ENCODE measurements around the gene BRINP2.

The BRINP2 gene

GRCh38 chr1:177165069-177165439 is 5.7 kb upstream of the BRINP2 start:
- DNase-seq (ENCODE audit: low spot score), result no peak

GRCh38 chr1:177171536-177172123 is 872 bp downstream of the BRINP2 start:
- DNase-seq (ENCODE audit: low spot score), result no peak

- DNase-seq (ENCODE audit: low spot score), result no peak
These were observed 1.5 kb downstream of the BRINP2 start for GRCh38 chr1:177172272-177172671.

- no peak for DNase-seq (ENCODE audit: low spot score)
These were observed 2.1 kb downstream of the BRINP2 start for GRCh38 chr1:177172866-177173265.

GRCh38 chr1:177173976-177174375 is 3.2 kb downstream of the BRINP2 start:
- no peak for DNase-seq (ENCODE audit: low spot score)

- DNase-seq (ENCODE audit: low spot score), result no peak
These were observed 4.3 kb downstream of the BRINP2 start for GRCh38 chr1:177174921-177175634.

- DNase-seq (ENCODE audit: low spot score), result no peak
These were observed 10.5 kb downstream of the BRINP2 start for GRCh38 chr1:177181280-177181630.

- DNase-seq (ENCODE audit: low spot score), result peak; percentile 65
These were observed 11.0 kb downstream of the BRINP2 start for GRCh38 chr1:177181631-177182291.

- DNase-seq (ENCODE audit: low spot score), result no peak
These were observed 13.1 kb downstream of the BRINP2 start for GRCh38 chr1:177183836-177184235.

GRCh38 chr1:177185209-177185608 is 14.5 kb downstream of the BRINP2 start:
- no peak for DNase-seq (ENCODE audit: low spot score)

GRCh38 chr1:177186639-177187038 is 15.9 kb downstream of the BRINP2 start:
- DNase-seq (ENCODE audit: low spot score), result no peak

- no peak for DNase-seq (ENCODE audit: low spot score)
These were observed 19.7 kb downstream of the BRINP2 start for GRCh38 chr1:177190308-177190970.

GRCh38 chr1:177198243-177198642 is 27.5 kb downstream of the BRINP2 start:
- DNase-seq (ENCODE audit: low spot score), result no peak

GRCh38 chr1:177200290-177200689 is 29.5 kb downstream of the BRINP2 start:
- DNase-seq (ENCODE audit: low spot score), result no peak

GRCh38 chr1:177206831-177207355 is 36.1 kb downstream of the BRINP2 start:
- DNase-seq (ENCODE audit: low spot score), result no peak

- no peak for DNase-seq (ENCODE audit: low spot score)
These were observed 38.2 kb downstream of the BRINP2 start for GRCh38 chr1:177208920-177209319.

GRCh38 chr1:177209357-177209756 is 38.6 kb downstream of the BRINP2 start:
- peak; percentile 23 for DNase-seq (ENCODE audit: low spot score)

GRCh38 chr1:177210071-177210470 is 39.3 kb downstream of the BRINP2 start:
- no peak for DNase-seq (ENCODE audit: low spot score)

GRCh38 chr1:177211231-177211630 is 40.5 kb downstream of the BRINP2 start:
- peak; percentile 20 for DNase-seq (ENCODE audit: low spot score)

- DNase-seq (ENCODE audit: low spot score), result no peak
These were observed 45.9 kb downstream of the BRINP2 start for GRCh38 chr1:177216587-177217202.

- no peak for DNase-seq (ENCODE audit: low spot score)
These were observed 49.0 kb downstream of the BRINP2 start for GRCh38 chr1:177219554-177220458.

Measured in HuH-7.5 (cell line).